GM23338 (cell line): ENCODE results near the gene ARHGAP10.

ENCODE experiments used
- EZH2 ChIP-seq: fragments of 200-600 bp; sonication (generic); IDR thresholded peaks from one replicate; pipeline ENCODE4 v1.8.0; 2017; ENCODE audit warnings: antibody characterized with exemption, mild to moderate bottlenecking, low read depth; ENCODE audit not compliant: unreplicated experiment
- EZH2phosphoT487 ChIP-seq: fragments of 200-600 bp; sonication (generic); IDR thresholded peaks from one replicate; pipeline ENCODE4 v1.8.1; 2018; ENCODE audit warnings: antibody characterized with exemption; ENCODE audit not compliant: unreplicated experiment
- POLR2AphosphoS5 ChIP-seq: IDR thresholded peaks from 2 replicates; pipeline ENCODE4 v1.6.1; 2016; ENCODE audit warnings: antibody characterized with exemption, low read depth
- REST ChIP-seq: IDR thresholded peaks from one replicate; pipeline ENCODE4 v1.6.1; 2018; ENCODE audit warnings: antibody characterized with exemption; ENCODE audit not compliant: unreplicated experiment
- ZNF462 ChIP-seq: fragments of 250-450 bp; sonication (Bioruptor Pico); IDR thresholded peaks from 2 replicates; pipeline ENCODE4 v1.5.0; 2020; ENCODE audit warnings: mild to moderate bottlenecking, moderate library complexity
- TF ChIP-seq, protein P1 (sequence below), 2 experiments: fragments of 200-600 bp in 1 of 2; sonication (generic) in 1 of 2; conservative IDR thresholded peaks; 2 replicates each; pipeline versions ENCODE4 v1.5.1 to v1.6.1; 2016 to 2017; ENCODE audit warnings: antibody characterized with exemption in 2 of 2, low read depth in 2 of 2, mild to moderate bottlenecking in 2 of 2, moderate library complexity in 1 of 2

- TF ChIP-seq, protein P1, sequence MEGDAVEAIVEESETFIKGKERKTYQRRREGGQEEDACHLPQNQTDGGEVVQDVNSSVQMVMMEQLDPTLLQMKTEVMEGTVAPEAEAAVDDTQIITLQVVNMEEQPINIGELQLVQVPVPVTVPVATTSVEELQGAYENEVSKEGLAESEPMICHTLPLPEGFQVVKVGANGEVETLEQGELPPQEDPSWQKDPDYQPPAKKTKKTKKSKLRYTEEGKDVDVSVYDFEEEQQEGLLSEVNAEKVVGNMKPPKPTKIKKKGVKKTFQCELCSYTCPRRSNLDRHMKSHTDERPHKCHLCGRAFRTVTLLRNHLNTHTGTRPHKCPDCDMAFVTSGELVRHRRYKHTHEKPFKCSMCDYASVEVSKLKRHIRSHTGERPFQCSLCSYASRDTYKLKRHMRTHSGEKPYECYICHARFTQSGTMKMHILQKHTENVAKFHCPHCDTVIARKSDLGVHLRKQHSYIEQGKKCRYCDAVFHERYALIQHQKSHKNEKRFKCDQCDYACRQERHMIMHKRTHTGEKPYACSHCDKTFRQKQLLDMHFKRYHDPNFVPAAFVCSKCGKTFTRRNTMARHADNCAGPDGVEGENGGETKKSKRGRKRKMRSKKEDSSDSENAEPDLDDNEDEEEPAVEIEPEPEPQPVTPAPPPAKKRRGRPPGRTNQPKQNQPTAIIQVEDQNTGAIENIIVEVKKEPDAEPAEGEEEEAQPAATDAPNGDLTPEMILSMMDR (conservative IDR thresholded peaks at IDR 0.05; ENCODE audit: low read depth in 2 of 2) = no peak
- TF ChIP-seq ZNF462 (CRISPR knock-in tag) = no peak
- no peak for TF ChIP-seq REST
- TF ChIP-seq POLR2AphosphoS5 = no peak
- no peak for TF ChIP-seq EZH2phosphoT487
- TF ChIP-seq EZH2 = no peak
These were observed 345.7 kb downstream of the ARHGAP10 start for GRCh38 chr4:148077581-148077980.
